ENCODE data around the gene MYO7A.

Gene MYO7A

DNA sequence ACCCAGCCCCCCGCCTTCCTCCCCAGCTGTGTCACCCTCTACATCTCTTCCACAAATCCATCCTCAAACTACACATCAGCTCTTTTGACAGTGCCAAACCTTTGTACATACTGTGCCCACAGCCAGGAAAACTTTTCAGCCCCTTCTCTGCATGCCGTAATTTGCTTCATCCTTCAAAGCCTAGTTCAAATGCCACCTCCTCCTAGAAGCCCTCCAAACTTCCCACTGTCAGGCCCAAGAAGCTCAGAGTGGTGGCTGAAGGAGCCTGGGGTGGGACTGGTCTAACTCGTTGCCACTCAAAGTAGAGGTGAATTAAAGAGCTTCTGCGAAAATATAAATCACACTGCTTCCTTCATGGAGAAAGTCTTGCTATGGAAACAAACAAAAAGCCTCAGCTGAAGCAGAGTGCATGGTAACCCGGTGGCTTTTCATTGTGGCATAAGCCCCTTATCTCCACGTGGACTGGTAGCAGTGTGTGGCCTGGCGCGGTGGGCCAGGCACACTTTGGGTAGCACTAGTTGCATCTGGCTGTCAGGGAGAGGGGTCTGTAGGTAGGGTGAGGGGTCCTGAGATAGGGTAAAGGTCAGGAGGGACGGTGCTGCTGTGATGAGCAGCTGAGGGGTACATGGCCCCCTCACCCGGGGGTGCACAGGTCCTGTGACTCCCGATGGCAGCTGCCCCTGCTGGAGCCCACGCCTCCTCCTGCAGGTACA lies 76.9 kb downstream of the MYO7A start:
- Histone ChIP-seq H3K27ac (no peak overlapping the region), H3K9ac (no peak overlapping the region), H3K27me3 (ENCODE audit: insufficient read depth, low read depth) (no peaks in the 10 kb centered on the region), H3K79me2 (ENCODE audit: insufficient read depth, low read depth) (no peaks in the 10 kb centered on the region), H4K20me1 (ENCODE audit: insufficient read depth) (no peaks in the 10 kb centered on the region), H3K4me3 (IDR thresholded peaks at IDR 0.05; ENCODE audit: insufficient read depth, low read depth, low read length) (no peak overlapping the region), H3K4me2 (no peak overlapping the region), H2AFZ (ENCODE audit: low read depth) (no peak overlapping the region), H3K36me3 (ENCODE audit: insufficient read depth) (no peaks in the 10 kb centered on the region), H3K4me1 (ENCODE audit: low read depth, poor library complexity, severe bottlenecking) (no peaks in the 10 kb centered on the region)
- TF ChIP-seq, protein P1, sequence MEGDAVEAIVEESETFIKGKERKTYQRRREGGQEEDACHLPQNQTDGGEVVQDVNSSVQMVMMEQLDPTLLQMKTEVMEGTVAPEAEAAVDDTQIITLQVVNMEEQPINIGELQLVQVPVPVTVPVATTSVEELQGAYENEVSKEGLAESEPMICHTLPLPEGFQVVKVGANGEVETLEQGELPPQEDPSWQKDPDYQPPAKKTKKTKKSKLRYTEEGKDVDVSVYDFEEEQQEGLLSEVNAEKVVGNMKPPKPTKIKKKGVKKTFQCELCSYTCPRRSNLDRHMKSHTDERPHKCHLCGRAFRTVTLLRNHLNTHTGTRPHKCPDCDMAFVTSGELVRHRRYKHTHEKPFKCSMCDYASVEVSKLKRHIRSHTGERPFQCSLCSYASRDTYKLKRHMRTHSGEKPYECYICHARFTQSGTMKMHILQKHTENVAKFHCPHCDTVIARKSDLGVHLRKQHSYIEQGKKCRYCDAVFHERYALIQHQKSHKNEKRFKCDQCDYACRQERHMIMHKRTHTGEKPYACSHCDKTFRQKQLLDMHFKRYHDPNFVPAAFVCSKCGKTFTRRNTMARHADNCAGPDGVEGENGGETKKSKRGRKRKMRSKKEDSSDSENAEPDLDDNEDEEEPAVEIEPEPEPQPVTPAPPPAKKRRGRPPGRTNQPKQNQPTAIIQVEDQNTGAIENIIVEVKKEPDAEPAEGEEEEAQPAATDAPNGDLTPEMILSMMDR (conservative IDR thresholded peaks at IDR 0.05; ENCODE audit: low read depth, low read length) = no peak

DNA sequence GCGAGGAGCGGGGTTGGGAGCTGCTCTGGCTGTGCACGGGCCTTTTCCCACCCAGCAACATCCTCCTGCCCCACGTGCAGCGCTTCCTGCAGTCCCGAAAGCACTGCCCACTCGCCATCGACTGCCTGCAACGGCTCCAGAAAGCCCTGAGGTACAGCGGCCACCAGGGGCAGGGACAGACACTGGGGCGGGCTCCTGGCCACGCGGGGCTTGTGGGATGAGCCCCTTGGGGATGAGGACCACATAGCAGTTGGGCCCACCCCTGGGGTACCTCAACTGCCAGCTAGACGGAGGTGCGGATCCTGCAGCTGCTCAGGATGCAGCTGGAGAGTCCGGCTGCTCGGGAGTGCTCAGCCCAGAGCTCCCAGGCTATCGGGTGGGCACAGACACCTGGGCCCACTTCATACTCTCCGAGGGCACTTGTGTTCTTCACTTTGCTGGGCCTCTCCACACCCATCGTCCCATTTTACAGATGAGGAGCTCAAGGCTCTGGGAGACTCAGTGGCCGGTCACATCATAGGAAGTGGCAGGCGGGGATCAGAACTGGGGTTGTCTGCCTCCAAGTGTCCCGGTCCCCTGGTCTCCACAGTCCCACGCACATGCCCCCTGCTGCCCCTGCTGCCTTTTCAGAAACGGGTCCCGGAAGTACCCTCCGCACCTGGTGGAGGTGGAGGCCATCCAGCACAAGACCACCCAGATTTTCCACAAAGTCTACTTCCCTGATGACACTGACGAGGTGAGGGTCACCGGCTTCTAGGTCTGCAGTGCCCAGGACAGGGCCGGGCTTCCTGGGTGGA lies 77.6 kb downstream of the MYO7A start:
- H3K36me3 ChIP-seq (ENCODE audit: insufficient read depth) = no peaks in the 10 kb centered on the region
- TF ChIP-seq, protein P1 (conservative IDR thresholded peaks at IDR 0.05; ENCODE audit: low read depth, low read length) = no peak
- H3K4me2 ChIP-seq = no peak overlapping the region
- no peak overlapping the region for H2AFZ ChIP-seq (ENCODE audit: low read depth)
- H3K27me3 ChIP-seq (ENCODE audit: insufficient read depth, low read depth) = no peaks in the 10 kb centered on the region
- H3K4me3 ChIP-seq (IDR thresholded peaks at IDR 0.05; ENCODE audit: insufficient read depth, low read depth, low read length) = no peak overlapping the region
- H3K9ac ChIP-seq = no peak overlapping the region
- H3K4me1 ChIP-seq (ENCODE audit: low read depth, poor library complexity, severe bottlenecking) = no peaks in the 10 kb centered on the region
- no peaks in the 10 kb centered on the region for H4K20me1 ChIP-seq (ENCODE audit: insufficient read depth)
- H3K27ac ChIP-seq = no peak overlapping the region
- H3K79me2 ChIP-seq (ENCODE audit: insufficient read depth, low read depth) = no peaks in the 10 kb centered on the region

DNA sequence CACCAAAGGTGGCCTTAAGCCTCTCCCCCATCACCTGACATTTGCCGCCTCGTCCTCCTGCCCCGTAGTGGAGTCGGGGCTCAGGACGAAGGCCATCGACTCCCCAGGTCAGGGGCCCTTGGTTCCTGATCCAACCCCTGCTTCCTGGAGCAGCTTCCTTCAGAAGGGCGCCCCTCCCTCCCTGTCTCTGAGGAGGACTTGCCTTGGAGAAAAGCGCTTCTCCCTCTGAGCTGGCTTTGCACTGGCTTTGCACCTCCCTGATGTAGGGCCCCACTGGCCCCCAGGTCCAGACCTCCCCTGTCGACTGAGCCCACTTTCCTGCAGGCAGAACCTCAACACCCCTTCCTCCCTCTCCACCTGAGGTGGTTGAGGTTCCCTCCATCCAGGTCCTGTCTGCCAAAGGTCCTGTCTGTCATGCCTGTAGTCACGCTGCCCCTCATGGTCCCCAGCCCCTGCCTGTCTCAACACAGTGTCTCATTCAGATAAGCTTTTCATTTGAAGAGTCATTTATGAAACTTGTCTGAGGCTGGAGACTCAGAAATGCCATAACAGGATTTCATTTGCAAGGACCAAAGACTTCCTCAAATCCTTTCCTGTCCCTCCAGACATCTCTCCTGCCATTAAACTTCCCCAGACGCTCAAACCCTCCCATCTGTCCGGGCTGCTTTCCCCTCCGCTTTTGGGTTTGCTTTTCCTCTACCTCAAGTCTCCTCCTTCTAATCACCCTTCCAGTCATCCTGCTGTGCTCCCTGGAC lies 78.4 kb downstream of the MYO7A start:
- no peaks in the 10 kb centered on the region for H3K79me2 ChIP-seq (ENCODE audit: insufficient read depth, low read depth)
- H3K27ac ChIP-seq = no peak overlapping the region
- H3K36me3 ChIP-seq (ENCODE audit: insufficient read depth) = no peaks in the 10 kb centered on the region
- H4K20me1 ChIP-seq (ENCODE audit: insufficient read depth) = no peaks in the 10 kb centered on the region
- no peak overlapping the region for H3K9ac ChIP-seq
- H2AFZ ChIP-seq (ENCODE audit: low read depth) = no peak overlapping the region; the same call in 1 of the 2 replicates
- H3K4me2 ChIP-seq = no peak overlapping the region
- TF ChIP-seq, protein P1 (conservative IDR thresholded peaks at IDR 0.05; ENCODE audit: low read depth, low read length) = no peak
- H3K4me3 ChIP-seq (IDR thresholded peaks at IDR 0.05; ENCODE audit: insufficient read depth, low read depth, low read length) = no peak overlapping the region
- H3K4me1 ChIP-seq (ENCODE audit: low read depth, poor library complexity, severe bottlenecking) = no peaks in the 10 kb centered on the region
- no peaks in the 10 kb centered on the region for H3K27me3 ChIP-seq (ENCODE audit: insufficient read depth, low read depth)

DNA sequence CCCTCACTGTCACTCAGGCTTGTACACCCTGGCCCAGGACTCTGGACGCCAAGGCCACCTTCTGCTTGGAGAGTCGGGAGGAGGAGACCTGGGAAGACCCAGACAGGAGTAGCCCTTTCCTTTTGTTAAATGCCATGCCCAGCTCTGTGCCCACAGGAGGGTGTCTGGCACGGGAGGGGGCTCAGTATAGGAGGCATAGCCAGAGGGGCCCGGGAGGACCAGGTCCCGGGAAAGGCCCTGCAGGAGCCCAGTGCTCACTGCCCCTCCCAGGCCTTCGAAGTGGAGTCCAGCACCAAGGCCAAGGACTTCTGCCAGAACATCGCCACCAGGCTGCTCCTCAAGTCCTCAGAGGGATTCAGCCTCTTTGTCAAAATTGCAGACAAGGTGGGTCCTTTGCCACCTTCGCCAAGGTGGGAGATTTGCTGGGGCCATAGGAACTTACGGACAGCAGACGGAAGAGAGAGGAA lies 79.0 kb downstream of the MYO7A start:
- H3K9ac ChIP-seq = no peak overlapping the region
- no peak overlapping the region for H3K4me2 ChIP-seq
- H3K36me3 ChIP-seq (ENCODE audit: insufficient read depth) = no peaks in the 10 kb centered on the region
- H3K27ac ChIP-seq = no peak overlapping the region
- no peak overlapping the region for H2AFZ ChIP-seq (ENCODE audit: low read depth)
- H4K20me1 ChIP-seq (ENCODE audit: insufficient read depth) = no peaks in the 10 kb centered on the region
- H3K27me3 ChIP-seq (ENCODE audit: insufficient read depth, low read depth) = no peaks in the 10 kb centered on the region
- H3K4me3 ChIP-seq (IDR thresholded peaks at IDR 0.05; ENCODE audit: insufficient read depth, low read depth, low read length) = no peak overlapping the region
- no peaks in the 10 kb centered on the region for H3K4me1 ChIP-seq (ENCODE audit: low read depth, poor library complexity, severe bottlenecking)
- H3K79me2 ChIP-seq (ENCODE audit: insufficient read depth, low read depth) = no peaks in the 10 kb centered on the region
- TF ChIP-seq, protein P1 (conservative IDR thresholded peaks at IDR 0.05; ENCODE audit: low read depth, low read length) = no peak
